Measurements from ENCODE around the gene F2RL3.

Gene F2RL3

GRCh38 chr19:16888629-16889365 is at the start of gene F2RL3:
TSS of gene F2RL3 (plus strand) at chr19:16888999. CDS start at chr19:16889190, 191 bp downstream.
- DNase-seq (ENCODE audit: low read depth in 1 of 2, low spot score in 1 of 2): no peak
- in situ Hi-C loops (cut with HindIII; ENCODE audit: low pct_unique_long_range_greater_than_20kb, low sequenced_read_pairs): no loop called here
- no peak for TF ChIP-seq JUND (IDR thresholded peaks at IDR 0.05; ENCODE audit: low read depth)

GRCh38 chr19:16841391-16841926 is 47.3 kb upstream of the F2RL3 start:
- no peak for TF ChIP-seq JUND (IDR thresholded peaks at IDR 0.05; ENCODE audit: low read depth)
- no peak for DNase-seq (ENCODE audit: low read depth in 1 of 2, low spot score in 1 of 2)
- in situ Hi-C loops (cut with HindIII; ENCODE audit: low pct_unique_long_range_greater_than_20kb, low sequenced_read_pairs): no loop called here

- in situ Hi-C loops (cut with HindIII; ENCODE audit: low pct_unique_long_range_greater_than_20kb, low sequenced_read_pairs): no loop called here
- DNase-seq (ENCODE audit: low read depth in 1 of 2, low spot score in 1 of 2): no peak
- TF ChIP-seq JUND (IDR thresholded peaks at IDR 0.05; ENCODE audit: low read depth): no peak
Observed at GRCh38 chr19:16846901-16847300, 41.9 kb upstream of the F2RL3 start.

DNA sequence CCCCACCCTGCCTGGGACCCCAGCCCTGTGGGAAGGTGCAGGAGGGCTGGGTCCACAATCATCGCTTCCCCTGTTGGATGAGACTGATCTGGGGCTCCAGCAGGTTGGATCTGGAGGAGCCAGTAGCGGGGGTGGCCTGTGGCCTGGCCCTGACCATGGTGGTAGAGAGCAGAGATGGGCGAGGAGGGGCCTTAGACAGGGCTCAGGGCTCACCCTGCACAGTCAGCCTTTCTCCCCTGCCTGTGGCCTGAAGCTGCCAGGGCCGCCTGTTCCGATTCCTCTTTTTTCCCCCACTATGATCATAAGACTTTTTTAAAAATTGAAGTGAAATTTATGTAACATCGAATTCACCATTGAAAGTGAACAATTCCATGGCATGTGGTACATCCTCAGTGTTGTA is 41.4 kb upstream of the F2RL3 start:
- no peak for TF ChIP-seq JUND (IDR thresholded peaks at IDR 0.05; ENCODE audit: low read depth)
- DNase-seq (ENCODE audit: low read depth in 1 of 2, low spot score in 1 of 2): no peak
- in situ Hi-C loops (cut with HindIII; ENCODE audit: low pct_unique_long_range_greater_than_20kb, low sequenced_read_pairs): no loop called here

DNA sequence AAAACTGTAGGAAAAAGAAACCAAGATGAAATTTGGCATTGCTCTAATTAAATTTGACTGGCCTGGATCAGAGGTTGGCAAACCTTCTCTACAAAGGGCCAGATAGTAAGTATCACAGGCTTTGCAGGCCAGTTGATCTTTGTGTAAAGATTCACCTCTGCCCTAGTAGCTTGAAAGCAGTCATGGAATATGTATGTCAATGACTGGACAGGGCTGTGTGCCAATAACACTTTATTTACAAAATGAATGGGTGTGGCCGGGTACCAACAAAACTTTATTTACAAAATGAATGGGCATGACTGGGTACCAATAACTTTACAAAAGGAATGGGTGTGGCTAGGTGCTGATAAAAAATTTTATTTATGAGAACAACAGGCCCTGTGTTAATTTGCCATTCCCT is 39.6 kb upstream of the F2RL3 start:
- no peak for TF ChIP-seq JUND (IDR thresholded peaks at IDR 0.05; ENCODE audit: low read depth)
- peak in 1 of 2 experiments; percentile 7 for DNase-seq (ENCODE audit: low read depth in 1 of 2, low spot score in 1 of 2)
- in situ Hi-C loops (cut with HindIII; ENCODE audit: low pct_unique_long_range_greater_than_20kb, low sequenced_read_pairs): no loop called here

- TF ChIP-seq JUND (IDR thresholded peaks at IDR 0.05; ENCODE audit: low read depth): no peak
- in situ Hi-C loops (cut with HindIII; ENCODE audit: low pct_unique_long_range_greater_than_20kb, low sequenced_read_pairs): no loop called here
- DNase-seq (ENCODE audit: low read depth in 1 of 2, low spot score in 1 of 2): no peak
Observed at GRCh38 chr19:16850133-16850532, 38.7 kb upstream of the F2RL3 start.

- DNase-seq (ENCODE audit: low read depth in 1 of 2, low spot score in 1 of 2): no peak
- TF ChIP-seq JUND (IDR thresholded peaks at IDR 0.05; ENCODE audit: low read depth): no peak
- in situ Hi-C loops (cut with HindIII; ENCODE audit: low pct_unique_long_range_greater_than_20kb, low sequenced_read_pairs): no loop called here
Observed at GRCh38 chr19:16851031-16851712, 37.6 kb upstream of the F2RL3 start.

DNA sequence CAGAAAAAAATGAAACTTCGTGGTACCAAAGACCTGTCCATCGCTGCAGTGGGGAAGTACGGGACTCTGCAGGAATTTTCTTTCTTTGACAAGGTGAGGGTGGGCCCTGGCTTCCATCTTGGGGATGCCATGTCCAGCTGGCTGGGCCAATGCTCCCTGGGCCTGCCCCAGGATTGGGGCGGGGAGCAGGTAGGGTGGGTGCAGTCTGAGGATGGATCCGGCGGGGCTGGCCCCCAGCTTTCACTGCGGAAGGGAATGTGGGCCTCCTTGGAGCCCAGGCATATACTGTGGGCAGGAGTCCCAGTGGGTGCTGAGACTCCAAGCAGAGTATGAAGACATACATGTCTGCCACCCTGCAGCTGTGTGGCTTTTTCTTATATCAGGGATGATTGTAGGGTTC is 35.7 kb upstream of the F2RL3 start:
- TF ChIP-seq JUND (IDR thresholded peaks at IDR 0.05; ENCODE audit: low read depth): no peak
- in situ Hi-C loops (cut with HindIII; ENCODE audit: low pct_unique_long_range_greater_than_20kb, low sequenced_read_pairs): no loop called here
- DNase-seq (ENCODE audit: low read depth in 1 of 2, low spot score in 1 of 2): no peak

- in situ Hi-C loops (cut with HindIII; ENCODE audit: low pct_unique_long_range_greater_than_20kb, low sequenced_read_pairs): no loop called here
Observed at GRCh38 chr19:16856091-16856490, 32.7 kb upstream of the F2RL3 start.

GRCh38 chr19:16859626-16860025 is 29.2 kb upstream of the F2RL3 start:
- in situ Hi-C loops (cut with HindIII; ENCODE audit: low pct_unique_long_range_greater_than_20kb, low sequenced_read_pairs): no loop called here
- no peak for DNase-seq (ENCODE audit: low read depth in 1 of 2, low spot score in 1 of 2)
- TF ChIP-seq JUND (IDR thresholded peaks at IDR 0.05; ENCODE audit: low read depth): no peak

More at GRCh38 chr19:16856091-16856490, 32.7 kb upstream of the F2RL3 start:
- no peak for TF ChIP-seq JUND (IDR thresholded peaks at IDR 0.05; ENCODE audit: low read depth)
- no peak for DNase-seq (ENCODE audit: low read depth in 1 of 2, low spot score in 1 of 2)

DNA sequence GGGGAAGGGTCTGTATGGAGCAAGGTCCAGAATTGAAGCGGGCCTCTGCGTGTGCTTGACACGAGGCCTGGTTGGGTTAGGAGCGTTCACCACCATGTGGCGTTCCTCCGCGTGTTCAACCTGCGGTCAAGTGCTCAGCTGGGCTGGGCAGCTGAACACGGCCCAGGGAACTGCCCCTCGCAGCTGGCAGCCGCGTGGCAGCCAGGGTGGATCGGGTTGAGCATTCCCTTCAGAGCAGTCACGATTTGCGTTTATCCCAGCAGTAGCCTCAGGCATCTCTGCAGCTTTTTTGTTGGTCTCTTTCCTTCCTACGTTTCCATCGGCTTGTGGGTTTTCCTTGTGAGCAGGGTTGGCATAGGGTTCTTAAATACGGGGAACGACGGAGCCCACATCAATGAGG is 28.7 kb upstream of the F2RL3 start:
- TF ChIP-seq JUND (IDR thresholded peaks at IDR 0.05; ENCODE audit: low read depth): no peak
- no peak for DNase-seq (ENCODE audit: low read depth in 1 of 2, low spot score in 1 of 2)
- in situ Hi-C loops (cut with HindIII; ENCODE audit: low pct_unique_long_range_greater_than_20kb, low sequenced_read_pairs): no loop called here

DNA sequence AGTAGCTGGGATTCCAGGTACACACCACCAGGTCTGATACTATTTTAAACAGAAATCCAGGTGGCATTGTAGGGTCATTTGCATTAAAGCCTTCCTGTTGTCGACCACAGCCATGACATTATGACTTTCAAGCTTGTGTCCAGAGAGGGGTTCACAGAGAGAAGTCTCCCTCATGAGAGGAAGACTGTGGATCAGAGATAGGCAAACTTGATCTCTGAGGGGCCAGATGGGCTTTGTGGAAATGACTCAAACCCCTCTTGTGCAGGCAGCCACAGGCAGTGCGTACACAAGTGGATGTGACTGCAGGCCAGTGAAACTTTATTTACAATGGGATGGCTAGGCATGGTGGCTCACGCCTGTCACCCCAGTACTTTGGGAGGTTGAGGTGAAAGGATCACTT is 27.8 kb upstream of the F2RL3 start:
- DNase-seq (ENCODE audit: low read depth in 1 of 2, low spot score in 1 of 2): no peak
- no peak for TF ChIP-seq JUND (IDR thresholded peaks at IDR 0.05; ENCODE audit: low read depth)
- in situ Hi-C loops (cut with HindIII; ENCODE audit: low pct_unique_long_range_greater_than_20kb, low sequenced_read_pairs): no loop called here

DNA sequence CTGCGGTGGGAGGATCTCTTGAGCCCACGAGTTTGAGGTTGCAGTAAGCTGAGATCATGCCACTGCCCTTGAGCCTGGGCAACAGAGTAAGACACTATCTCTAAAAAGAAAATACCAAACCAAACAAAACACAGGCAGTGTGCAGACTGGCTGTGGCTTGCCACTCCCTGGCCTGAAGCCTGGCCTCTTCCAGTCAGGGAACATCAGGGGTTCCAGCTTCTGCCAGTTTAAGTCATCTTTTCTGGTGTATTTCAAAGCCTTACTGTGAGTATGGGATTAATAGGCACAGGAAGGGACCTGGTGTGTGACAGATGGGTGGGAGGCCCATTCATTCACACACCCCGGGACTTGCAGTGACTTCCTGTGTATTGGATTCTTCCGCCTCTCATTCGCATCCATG is 27.0 kb upstream of the F2RL3 start:
- no peak for TF ChIP-seq JUND (IDR thresholded peaks at IDR 0.05; ENCODE audit: low read depth)
- in situ Hi-C loops (cut with HindIII; ENCODE audit: low pct_unique_long_range_greater_than_20kb, low sequenced_read_pairs): no loop called here
- no peak for DNase-seq (ENCODE audit: low read depth in 1 of 2, low spot score in 1 of 2)

Measured in T47D (cell line).